Activated T-cell treated with anti-CD3 and anti-CD28 coated beads, Interleukin-2, amount 50 U/mL, for 1 hour (primary cell): ENCODE measurements around the gene GSTA1.
"Not testable (repeated sequence)": the region's sequence is repeated elsewhere in the genome, so short reads cannot be mapped to it uniquely, and the experiment has no call there.

Experiments
- DNase-seq: peaks from one replicate; pipeline ENCODE4 v3.0.0-alpha.2; 2020

The GSTA1 gene

GRCh38 chr6:52753137-52753536 lies 50.5 kb downstream of the GSTA1 start:
- DNase-seq = not testable (repeated sequence)

- DNase-seq = no peak
These were observed 51.3 kb downstream of the GSTA1 start for GRCh38 chr6:52752310-52752709.

GRCh38 chr6:52749556-52750152 lies 54.0 kb downstream of the GSTA1 start:
- DNase-seq = no peak

GRCh38 chr6:52747301-52747700 lies 56.3 kb downstream of the GSTA1 start:
- not testable (repeated sequence) for DNase-seq

- no peak for DNase-seq
These were observed 57.4 kb downstream of the GSTA1 start for GRCh38 chr6:52746213-52746612.

- DNase-seq = no peak
These were observed 57.8 kb downstream of the GSTA1 start for GRCh38 chr6:52745764-52746201.

- DNase-seq = no peak
These were observed 61.7 kb downstream of the GSTA1 start for GRCh38 chr6:52741872-52742271.
